SU-DHL-6 (cell line): ENCODE measurements around the gene ABHD12B.

ENCODE experiments used
- CTCF ChIP-seq: fragments of 200-600 bp; sonication (generic); IDR thresholded peaks from one replicate; pipeline ENCODE4 v1.5.1; 2017; ENCODE audit warnings: antibody characterized with exemption, mild to moderate bottlenecking, low read length, moderate library complexity; ENCODE audit not compliant: insufficient read depth, poor library complexity, severe bottlenecking
- EZH2phosphoT487 ChIP-seq: fragments of 200-600 bp; sonication (generic), shearing (Covaris generic); conservative IDR thresholded peaks from 2 replicates; pipeline ENCODE4 v1.6.1; 2018; ENCODE audit warnings: mild to moderate bottlenecking, antibody characterized with exemption, low read length, moderate library complexity, mixed read lengths

GRCh38 chr14:50846226-50846880 is 25.5 kb upstream of the ABHD12B start:
- TF ChIP-seq CTCF (no peak), EZH2phosphoT487 (no peak)
